Smooth muscle cell (in vitro differentiated cells): ENCODE measurements around the gene RHPN2. TPM values are rescaled to one million over a fixed set of nuclear protein-coding genes. Genes with fewer than 3 reads are reported as not detected.

Experiments
- DNase-seq: peaks from one replicate; lab custom pipeline; 2025; ENCODE audit not compliant: unreplicated experiment; lab: John Stamatoyannopoulos, UW
- H2AFZ ChIP-seq: fragments of 200-600 bp; sonication (generic); 2 replicates; pipeline ENCODE4 v1.6.0; 2016; ENCODE audit warnings: antibody characterized with exemption, low read depth, mild to moderate bottlenecking
- H3F3A ChIP-seq: fragments of 200-600 bp; sonication (generic); 2 replicates; pipeline ENCODE4 v1.6.0; 2017; ENCODE audit warnings: antibody characterized with exemption, low read depth
- H3K27ac ChIP-seq: fragments of 200-600 bp; sonication (generic); 2 replicates; pipeline ENCODE4 v1.5.1; 2016; ENCODE audit warnings: low read depth, mild to moderate bottlenecking
- H3K27me3 ChIP-seq: fragments of 200-600 bp; sonication (generic); 2 replicates; pipeline ENCODE4 v1.6.1; 2016; ENCODE audit warnings: low read depth, mild to moderate bottlenecking
- H3K36me3 ChIP-seq: fragments of 200-600 bp; sonication (generic); 2 replicates; pipeline ENCODE4 v1.5.1; 2016; ENCODE audit warnings: low read depth
- H3K4me1 ChIP-seq: fragments of 200-600 bp; sonication (generic); 2 replicates; pipeline ENCODE4 v1.5.1; 2016; ENCODE audit warnings: low read depth
- H3K4me2 ChIP-seq: fragments of 200-600 bp; sonication (generic); 2 replicates; pipeline ENCODE4 v1.6.0; 2016; ENCODE audit warnings: mild to moderate bottlenecking
- H3K4me3 ChIP-seq: fragments of 200-600 bp; sonication (generic); 2 replicates; pipeline ENCODE4 v1.5.1; 2016; ENCODE audit warnings: mild to moderate bottlenecking
- H3K79me2 ChIP-seq: fragments of 200-600 bp; sonication (generic); 2 replicates; pipeline ENCODE4 v1.6.0; 2016; ENCODE audit warnings: low read depth, mild to moderate bottlenecking
- H3K9ac ChIP-seq: fragments of 200-600 bp; sonication (generic); 2 replicates; pipeline ENCODE4 v1.6.0; 2016; ENCODE audit warnings: low read depth
- H3K9me3 ChIP-seq: fragments of 200-600 bp; sonication (generic); replicated peaks from 2 replicates; pipeline ENCODE4 v1.5.1; 2016; ENCODE audit warnings: low read depth
- H4K20me1 ChIP-seq: fragments of 200-600 bp; sonication (generic); 2 replicates; pipeline ENCODE4 v1.6.0; 2016; ENCODE audit warnings: low read depth
- CTCF ChIP-seq: fragments of 200-600 bp; sonication (generic); IDR thresholded peaks from 2 replicates; pipeline ENCODE4 v1.5.1; 2017; ENCODE audit warnings: borderline replicate concordance, mild to moderate bottlenecking, antibody characterized with exemption; ENCODE audit not compliant: insufficient read depth, poor library complexity, severe bottlenecking
- WGBS: methylation state at CpG from one replicate; pipeline ENCODE4 v1.1.7; 2016; ENCODE audit warnings: low lambda C conversion rate; 5-methylcytosine and 5-hydroxymethylcytosine counted together
- polyA plus RNA-seq: library from polyadenylated mRNA; unstranded; fragments of >200 nt; fragmentation: Nextera tagmentation; extraction: Ambion mirVana; gene quantifications from 2 replicates; pipeline ENCODE4 v1.2.1, GENCODE V29; 2016
- total RNA-seq: library from RNA; depleted of rRNA; stranded (reverse); fragments of >200 nt; gene quantifications from 2 replicates; pipeline ENCODE4 v1.2.3, GENCODE V29; 2014

The RHPN2 gene
- total and polyA plus RNA-seq, 2 experiments from 2014 or later, result 1.2 to 4.9 TPM

GRCh38 chr19:33110137-33110910 is 45.6 kb upstream of the RHPN2 start:
- Histone ChIP-seq H3K9ac (no peak overlapping the region), H4K20me1 (no peaks in the 10 kb centered on the region), H3K4me1 (no peaks in the 10 kb centered on the region), H3K4me2 (no peak overlapping the region), H3K27me3 (no peaks in the 10 kb centered on the region), H3F3A (no peaks in the 10 kb centered on the region), H3K27ac (no peak overlapping the region), H3K4me3 (no peak overlapping the region), H3K36me3 (peaks cover 10% of the 10 kb centered on the region), H3K9me3 (no peaks in the 10 kb centered on the region), H3K79me2 (no peaks in the 10 kb centered on the region), H2AFZ (no peak overlapping the region)
- no peak for TF ChIP-seq CTCF
- 92% methylated on average over 9 of the region's 9 CpGs for WGBS
- no peak for DNase-seq

- Histone ChIP-seq H3K9me3 (no peaks in the 10 kb centered on the region), H3K27ac (no peak overlapping the region), H3K27me3 (no peaks in the 10 kb centered on the region), H3K36me3 (peaks cover 10% of the 10 kb centered on the region), H3K4me3 (no peak overlapping the region), H4K20me1 (no peaks in the 10 kb centered on the region), H3K4me2 (no peak overlapping the region), H3K9ac (no peak overlapping the region), H3K79me2 (no peaks in the 10 kb centered on the region), H2AFZ (no peak overlapping the region), H3K4me1 (no peaks in the 10 kb centered on the region), H3F3A (no peaks in the 10 kb centered on the region)
- no peak for DNase-seq
- TF ChIP-seq CTCF, result no peak
- 97% methylated on average over 10 of the region's 10 CpGs for WGBS
Observed at GRCh38 chr19:33108161-33108560, 43.5 kb upstream of the RHPN2 start.

GRCh38 chr19:33102893-33103292 is 38.2 kb upstream of the RHPN2 start:
- Histone ChIP-seq H3K4me2 (no peak overlapping the region), H4K20me1 (no peaks in the 10 kb centered on the region), H3F3A (no peaks in the 10 kb centered on the region), H3K36me3 (peaks cover 7% of the 10 kb centered on the region), H3K9ac (no peak overlapping the region), H2AFZ (no peak overlapping the region), H3K79me2 (no peaks in the 10 kb centered on the region), H3K27ac (no peak overlapping the region), H3K9me3 (no peaks in the 10 kb centered on the region), H3K27me3 (no peaks in the 10 kb centered on the region), H3K4me3 (no peak overlapping the region), H3K4me1 (no peaks in the 10 kb centered on the region)
- TF ChIP-seq CTCF, result no peak
- WGBS, result 98% methylated on average over 6 of the region's 6 CpGs
- no peak for DNase-seq
